ENCODE measurements around the gene RCAN1. TPM values are rescaled to one million over a fixed set of nuclear protein-coding genes. Genes with fewer than 3 reads are reported as not detected.

Gene RCAN1
- total RNA-seq, 1 experiment from 2014 or later, result 9.7 TPM

DNA sequence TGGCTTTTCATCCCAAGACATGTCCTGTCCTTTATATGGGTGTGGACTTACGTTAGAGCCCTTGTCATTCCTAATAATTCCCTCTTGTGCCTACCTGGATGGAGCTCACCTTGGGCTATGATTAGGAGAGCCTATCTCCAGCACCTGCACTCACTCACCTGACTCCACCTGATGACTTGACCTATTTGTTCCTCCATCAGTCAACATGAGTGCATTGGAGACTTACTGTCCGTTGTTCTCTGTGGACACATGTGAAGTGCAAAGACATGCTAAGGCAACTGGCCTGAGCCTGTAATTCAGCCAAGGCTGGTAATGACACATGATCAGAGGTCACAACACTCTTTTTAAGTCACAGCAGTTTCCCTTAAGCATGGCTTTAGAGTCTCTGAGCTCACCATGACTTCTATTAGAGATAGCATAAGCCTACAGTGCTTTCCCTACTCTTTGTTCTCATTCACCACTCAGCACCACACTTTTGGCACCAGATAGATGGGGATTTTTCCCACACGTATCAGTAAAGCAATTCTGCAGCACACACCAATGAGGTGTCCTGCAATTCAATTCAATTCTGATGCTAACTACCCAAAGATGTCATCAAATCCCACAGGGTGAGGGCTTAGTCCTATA, 112.3 kb downstream of the RCAN1 start:
- Histone ChIP-seq H3K27ac (ENCODE audit: low read depth, low read length) (no peak overlapping the region), H3K4me1 (ENCODE audit: control insufficient read depth in 1 of 2, insufficient read depth in 2 of 2, low read length in 2 of 2) (no peaks in the 10 kb centered on the region), H3K27me3 (ENCODE audit: insufficient read depth, low read length) (no peaks in the 10 kb centered on the region), H3K9me2 (ENCODE audit: insufficient read depth) (no peaks in the 10 kb centered on the region), H3K4me3 (replicated peaks in 1 of 2; ENCODE audit: low read depth in 1 of 2, low read length in 2 of 2) (no peak overlapping the region), H3K36me3 (ENCODE audit: control insufficient read depth in 1 of 2, insufficient read depth in 2 of 2, low read length in 2 of 2) (no peaks in the 10 kb centered on the region), H3K9me3 (ENCODE audit: control insufficient read depth in 1 of 2, insufficient read depth in 1 of 2, low read depth in 1 of 2, low read length in 2 of 2) (no peaks in the 10 kb centered on the region), H3K79me2 (ENCODE audit: insufficient read depth, low read length) (no peaks in the 10 kb centered on the region), H2AFZ (ENCODE audit: low read depth, low read length, poor library complexity, severe bottlenecking) (no peak overlapping the region), H4K20me1 (ENCODE audit: insufficient read depth) (no peaks in the 10 kb centered on the region), H3K4me2 (ENCODE audit: low read length) (no peak overlapping the region), H3K9ac (ENCODE audit: low read length) (no peak overlapping the region)
- BruUV-seq (replicated peaks), result no TSS peak
- no peak for DNase-seq (ENCODE audit: low read depth, low spot score)
- intact Hi-C loops (cut with micrococcal nuclease), result no loop called here
- TF ChIP-seq EGR1 (IDR thresholded peaks at IDR 0.05; ENCODE audit: low read depth), result no peak
- RAD21 ChIA-PET (ENCODE audit: low non-redundant PET in 1 of 2, low total read pairs in 2 of 2, uncharacterized antibody in 2 of 2, unreplicated experiment in 2 of 2), result no interaction called here
- POLR2A ChIA-PET, result no interaction called here
- ATAC-seq, result no peak
- CTCF ChIA-PET, result interaction anchor here (1.4 kb wide), 1 partner anchor 8 kb away, joined by 5 read pairs; no protein-coding TSS in a partner anchor

DNA sequence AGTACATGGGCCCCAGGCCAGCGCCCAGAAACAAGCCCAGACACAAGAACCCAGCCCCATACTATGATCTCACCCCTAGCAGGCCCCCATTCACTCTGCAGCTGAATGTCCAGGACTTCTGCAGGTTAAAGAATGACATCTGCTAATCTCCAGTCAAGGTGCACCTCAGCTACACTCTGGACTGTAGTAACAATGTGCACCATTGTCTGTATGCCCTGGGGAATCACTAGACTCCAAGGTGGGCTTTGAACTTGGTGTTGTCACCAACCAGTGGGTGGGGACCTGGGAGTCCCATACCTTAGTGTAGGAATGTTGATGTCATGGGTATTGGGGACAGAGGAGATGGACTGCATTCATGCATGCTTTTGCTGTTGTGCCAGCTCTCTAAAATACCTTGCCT, 113.2 kb downstream of the RCAN1 start:
- H3K4me3 ChIP-seq (replicated peaks in 1 of 2; ENCODE audit: low read depth in 1 of 2, low read length in 2 of 2), result no peak overlapping the region
- no peaks in the 10 kb centered on the region for H3K9me3 ChIP-seq (ENCODE audit: control insufficient read depth in 1 of 2, insufficient read depth in 1 of 2, low read depth in 1 of 2, low read length in 2 of 2)
- POLR2A ChIA-PET, result no interaction called here
- TF ChIP-seq EZH2 (IDR thresholded peaks at IDR 0.05) (no peak), POLR2AphosphoS5 (IDR thresholded peaks at IDR 0.05; ENCODE audit: low read depth, low read length) (no peak), RAD21 (IDR thresholded peaks at IDR 0.05; ENCODE audit: low read depth) (no peak), ZNF274 (IDR thresholded peaks at IDR 0.05; ENCODE audit: low read depth, low read length) (no peak), YY1 (IDR thresholded peaks at IDR 0.05; ENCODE audit: extremely low read depth, insufficient replicate concordance, low read depth, low read length) (no peak), SP1 (IDR thresholded peaks at IDR 0.05; ENCODE audit: low read depth) (no peak), CBX3 (IDR thresholded peaks at IDR 0.05; ENCODE audit: low read depth) (no peak), SRF (IDR thresholded peaks at IDR 0.05; ENCODE audit: low read depth) (no peak)
- TF ChIP-seq, protein P1, sequence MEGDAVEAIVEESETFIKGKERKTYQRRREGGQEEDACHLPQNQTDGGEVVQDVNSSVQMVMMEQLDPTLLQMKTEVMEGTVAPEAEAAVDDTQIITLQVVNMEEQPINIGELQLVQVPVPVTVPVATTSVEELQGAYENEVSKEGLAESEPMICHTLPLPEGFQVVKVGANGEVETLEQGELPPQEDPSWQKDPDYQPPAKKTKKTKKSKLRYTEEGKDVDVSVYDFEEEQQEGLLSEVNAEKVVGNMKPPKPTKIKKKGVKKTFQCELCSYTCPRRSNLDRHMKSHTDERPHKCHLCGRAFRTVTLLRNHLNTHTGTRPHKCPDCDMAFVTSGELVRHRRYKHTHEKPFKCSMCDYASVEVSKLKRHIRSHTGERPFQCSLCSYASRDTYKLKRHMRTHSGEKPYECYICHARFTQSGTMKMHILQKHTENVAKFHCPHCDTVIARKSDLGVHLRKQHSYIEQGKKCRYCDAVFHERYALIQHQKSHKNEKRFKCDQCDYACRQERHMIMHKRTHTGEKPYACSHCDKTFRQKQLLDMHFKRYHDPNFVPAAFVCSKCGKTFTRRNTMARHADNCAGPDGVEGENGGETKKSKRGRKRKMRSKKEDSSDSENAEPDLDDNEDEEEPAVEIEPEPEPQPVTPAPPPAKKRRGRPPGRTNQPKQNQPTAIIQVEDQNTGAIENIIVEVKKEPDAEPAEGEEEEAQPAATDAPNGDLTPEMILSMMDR (IDR thresholded peaks at IDR 0.05 in 2 of 3, conservative IDR thresholded peaks at IDR 0.05 in 1 of 3; ENCODE audit: borderline replicate concordance in 1 of 3, insufficient read depth in 1 of 3, low read depth in 2 of 3, low read length in 2 of 3), result no peak
- H3K36me3 ChIP-seq (ENCODE audit: control insufficient read depth in 1 of 2, insufficient read depth in 2 of 2, low read length in 2 of 2), result no peaks in the 10 kb centered on the region
- no peaks in the 10 kb centered on the region for H4K20me1 ChIP-seq (ENCODE audit: insufficient read depth)
- no peaks in the 10 kb centered on the region for H3K4me1 ChIP-seq (ENCODE audit: control insufficient read depth in 1 of 2, insufficient read depth in 2 of 2, low read length in 2 of 2)
- RAD21 ChIA-PET (ENCODE audit: low non-redundant PET in 1 of 2, low total read pairs in 2 of 2, uncharacterized antibody in 2 of 2, unreplicated experiment in 2 of 2), result no interaction called here
- H3K9ac ChIP-seq (ENCODE audit: low read length), result no peak overlapping the region
- H3K27ac ChIP-seq (ENCODE audit: low read depth, low read length), result no peak overlapping the region
- ATAC-seq (no peak), DNase-seq (ENCODE audit: low read depth, low spot score) (no peak)
- H3K4me2 ChIP-seq (ENCODE audit: low read length), result no peak overlapping the region
- no peaks in the 10 kb centered on the region for H3K79me2 ChIP-seq (ENCODE audit: insufficient read depth, low read length)
- CTCF ChIA-PET, result interaction anchor here (1.4 kb wide), 1 partner anchor 9 kb away, joined by 5 read pairs; no protein-coding TSS in a partner anchor
- H3K9me2 ChIP-seq (ENCODE audit: insufficient read depth), result no peaks in the 10 kb centered on the region
- BruUV-seq (replicated peaks), result no TSS peak
- H3K27me3 ChIP-seq (ENCODE audit: insufficient read depth, low read length), result no peaks in the 10 kb centered on the region
- H2AFZ ChIP-seq (ENCODE audit: low read depth, low read length, poor library complexity, severe bottlenecking), result no peak overlapping the region
- intact Hi-C loops (cut with micrococcal nuclease), result no loop called here
